ENCODE measurements around the gene NR2F1.
A peak's percentile ranks its signal among the peaks of the same experiment; 100 is the strongest.
"Not testable (repeated sequence)": the region's sequence is repeated elsewhere in the genome, so short reads cannot be mapped to it uniquely, and the experiment has no call there.

NR2F1 gene

DNA sequence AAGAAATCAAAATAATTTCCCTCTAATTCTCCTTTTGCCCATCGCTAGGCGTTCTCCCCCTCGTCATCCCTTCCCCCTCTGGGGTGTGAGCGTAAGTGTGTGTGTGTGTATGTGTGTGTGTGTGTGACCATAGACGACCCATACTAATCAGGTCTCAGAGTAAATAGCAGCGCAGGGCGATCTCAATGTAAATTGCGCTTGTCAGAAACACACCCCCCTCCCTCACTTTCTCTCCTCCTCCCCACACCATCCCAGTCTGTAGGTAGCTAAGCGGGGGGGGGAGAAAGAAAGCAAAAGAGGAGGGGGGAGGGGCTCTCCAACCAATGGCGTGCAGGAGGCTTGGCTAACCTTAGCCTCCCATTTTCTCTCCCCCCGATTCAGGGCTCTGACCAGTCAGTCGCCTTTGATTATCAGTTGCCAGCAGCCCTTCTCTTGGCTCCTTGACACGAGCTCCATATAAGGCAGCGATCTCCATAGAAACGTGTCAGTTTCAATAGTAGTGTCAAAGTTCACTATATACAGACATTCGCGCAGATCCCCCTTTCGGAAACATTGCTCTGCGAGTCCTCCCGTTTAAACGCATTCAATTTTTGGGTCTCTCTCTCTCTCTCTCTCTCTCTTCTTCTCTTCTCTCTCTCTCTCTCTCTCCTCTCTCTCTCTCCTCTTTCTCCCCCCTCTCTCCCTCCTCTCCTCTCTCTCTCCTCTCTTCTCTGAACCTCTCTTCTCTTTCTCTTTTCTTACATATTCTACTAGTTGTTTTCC, at the start of gene NR2F1:
Gene NR2F1, plus strand, starts transcription at position 546 of the 762 bp plus-strand sequence. CDS start 1,802 bp downstream, outside the sequence.
- in situ Hi-C loops (cut with HindIII; ENCODE audit: low sequenced_read_pairs), result no loop called here
- TF ChIP-seq CTCF (IDR thresholded peaks at IDR 0.05; ENCODE audit: low read depth, low read length, missing control alignments), result no peak
- peak; percentile 97 for DNase-seq (ENCODE audit: low read depth)
- peak within 1 kb of the TSS; percentile 98 for H3K4me3 ChIP-seq (ENCODE audit: low read depth, low read length)

GRCh38 chr5:93545872-93546271, 37.1 kb upstream of the NR2F1 start:
- H3K4me3 ChIP-seq (ENCODE audit: low read depth, low read length), result no peak overlapping the region
- in situ Hi-C loops (cut with HindIII; ENCODE audit: low sequenced_read_pairs), result no loop called here
- DNase-seq (ENCODE audit: low read depth), result no peak
- TF ChIP-seq CTCF (IDR thresholded peaks at IDR 0.05; ENCODE audit: low read depth, low read length, missing control alignments), result no peak

DNA sequence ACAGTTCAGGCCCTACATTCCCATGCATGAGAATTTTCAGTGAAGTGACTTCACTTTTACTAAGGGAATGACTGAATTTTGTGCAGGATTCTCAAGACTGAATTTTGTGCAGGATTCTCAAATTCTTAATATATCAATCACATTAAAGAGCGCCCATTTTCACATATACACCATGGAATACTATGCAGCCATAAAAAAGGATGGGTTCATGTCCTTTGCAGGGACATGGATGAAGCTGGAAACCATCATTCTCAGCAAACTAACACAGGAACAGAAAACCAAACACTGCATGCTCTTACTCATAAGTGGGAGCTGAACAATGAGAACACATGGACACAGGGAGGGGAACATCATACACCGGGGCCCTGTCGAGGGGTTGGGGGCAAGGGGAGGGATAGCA, 33.4 kb upstream of the NR2F1 start:
- DNase-seq (ENCODE audit: low read depth); in situ Hi-C loops (cut with HindIII; ENCODE audit: low sequenced_read_pairs); H3K4me3 ChIP-seq (ENCODE audit: low read depth, low read length): not testable (repeated sequence)

DNA sequence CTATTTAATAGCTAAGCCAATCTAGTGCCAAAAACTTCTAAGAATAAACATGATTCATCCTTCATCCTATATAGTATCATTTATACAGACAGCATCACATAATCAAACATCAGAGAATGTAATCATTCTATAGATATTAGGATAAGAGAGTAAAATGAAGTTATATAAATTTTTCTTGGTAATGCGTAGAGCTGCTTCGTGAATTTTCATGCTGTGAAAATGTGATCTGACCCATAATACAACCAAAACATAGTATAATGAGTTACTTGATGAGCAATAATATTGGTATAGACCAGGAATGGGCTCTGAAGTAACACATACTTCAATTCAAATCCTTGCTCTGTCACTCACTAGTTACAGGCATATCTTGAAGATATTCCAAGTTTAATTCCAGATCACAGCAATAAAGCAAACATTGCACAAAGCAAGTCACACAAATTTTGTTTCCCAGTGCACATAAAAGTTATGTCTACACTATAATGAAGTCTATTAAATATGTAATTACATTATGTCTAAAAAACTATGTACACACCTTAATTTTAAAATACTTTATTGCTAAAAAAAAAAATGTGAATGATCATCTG, 25.9 kb upstream of the NR2F1 start:
- no peak for TF ChIP-seq CTCF (IDR thresholded peaks at IDR 0.05; ENCODE audit: low read depth, low read length, missing control alignments)
- in situ Hi-C loops (cut with HindIII; ENCODE audit: low sequenced_read_pairs), result no loop called here
- no peak overlapping the region for H3K4me3 ChIP-seq (ENCODE audit: low read depth, low read length)
- no peak for DNase-seq (ENCODE audit: low read depth)

GRCh38 chr5:93566091-93566490, 16.9 kb upstream of the NR2F1 start:
- TF ChIP-seq CTCF (IDR thresholded peaks at IDR 0.05; ENCODE audit: low read depth, low read length, missing control alignments), result no peak
- no peak overlapping the region for H3K4me3 ChIP-seq (ENCODE audit: low read depth, low read length)
- in situ Hi-C loops (cut with HindIII; ENCODE audit: low sequenced_read_pairs), result no loop called here
- no peak for DNase-seq (ENCODE audit: low read depth)

DNA sequence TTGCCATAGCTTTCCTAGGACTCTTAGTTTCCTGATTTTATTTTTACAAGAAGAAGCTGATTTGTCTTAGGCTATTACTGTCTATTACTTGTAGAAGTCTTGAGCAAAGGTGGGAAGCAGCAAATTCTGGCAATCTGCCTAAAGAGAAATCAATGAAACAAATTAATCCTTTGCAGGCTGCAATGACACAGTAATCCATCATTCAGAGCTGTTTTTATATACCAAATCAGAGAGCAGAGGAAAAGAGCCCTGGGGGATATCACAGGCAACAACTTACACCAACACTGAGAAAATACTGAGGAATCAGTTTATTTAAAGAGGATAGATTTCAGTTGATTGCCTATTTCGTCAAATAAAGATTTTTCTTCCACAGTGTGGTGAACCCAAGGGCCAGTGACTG, 15.6 kb upstream of the NR2F1 start:
- no peak for TF ChIP-seq CTCF (IDR thresholded peaks at IDR 0.05; ENCODE audit: low read depth, low read length, missing control alignments)
- in situ Hi-C loops (cut with HindIII; ENCODE audit: low sequenced_read_pairs), result no loop called here
- H3K4me3 ChIP-seq (ENCODE audit: low read depth, low read length), result no peak overlapping the region
- DNase-seq (ENCODE audit: low read depth), result no peak
